HEK293 (cell line): Measurements from ENCODE around the gene HMCN1.

Experiments
- BCL11A ChIP-seq: fragments of 450-650 bp; formaldehyde crosslinking; IDR thresholded peaks from 2 replicates; pipeline ENCODE4 v1.5.1; 2016; ENCODE audit warnings: low read depth, missing biosample characterization, missing genetic modification characterization
- HOXD13 ChIP-seq: sonication (generic); formaldehyde crosslinking; IDR thresholded peaks from 2 replicates; pipeline ENCODE4 v1.8.0; 2022; ENCODE audit warnings: missing genetic modification reagents, borderline replicate concordance
- YY1 ChIP-seq: fragments of 450-650 bp; formaldehyde crosslinking; IDR thresholded peaks from 2 replicates; pipeline ENCODE4 v1.5.1; 2018; ENCODE audit warnings: missing biosample characterization, missing genetic modification characterization
- ZBTB1 ChIP-seq: fragments of 450-650 bp; formaldehyde crosslinking; IDR thresholded peaks from 2 replicates; pipeline ENCODE4 v1.5.1; 2016; ENCODE audit warnings: missing biosample characterization, missing genetic modification characterization
- ZBTB8A ChIP-seq: fragments of 450-650 bp; formaldehyde crosslinking; IDR thresholded peaks from 2 replicates; pipeline ENCODE4 v1.5.1; 2016; ENCODE audit warnings: missing biosample characterization, missing genetic modification characterization
- ZFP41 ChIP-seq: fragments of 450-650 bp; formaldehyde crosslinking; IDR thresholded peaks from 2 replicates; pipeline ENCODE4 v1.5.1; 2016; ENCODE audit warnings: missing biosample characterization, missing genetic modification characterization, borderline replicate concordance
- ZNF175 ChIP-seq: fragments of 450-650 bp; formaldehyde crosslinking; IDR thresholded peaks from 2 replicates; pipeline ENCODE4 v1.5.1; 2016; ENCODE audit warnings: missing biosample characterization, missing genetic modification characterization
- ZNF2 ChIP-seq: fragments of 450-650 bp; formaldehyde crosslinking; IDR thresholded peaks from 2 replicates; pipeline ENCODE4 v1.5.1; 2016; ENCODE audit warnings: missing biosample characterization, missing genetic modification characterization
- ZNF221 ChIP-seq: fragments of 450-650 bp; formaldehyde crosslinking; IDR thresholded peaks from 2 replicates; pipeline ENCODE4 v1.5.1; 2017; ENCODE audit warnings: missing biosample characterization, missing genetic modification characterization, borderline replicate concordance
- ZNF274 ChIP-seq, 2 experiments: fragments of 200-500 bp in 1 of 2; fragments of 450-650 bp in 1 of 2; sonication (Bioruptor generic) in 1 of 2; formaldehyde crosslinking in 1 of 2; IDR thresholded peaks; 2 replicates each; pipeline versions ENCODE4 v1.5.1 to v1.6.1; 2014 to 2016; ENCODE audit warnings: borderline replicate concordance in 1 of 2, inconsistent platforms in 1 of 2, low read length in 1 of 2, missing biosample characterization in 1 of 2, missing genetic modification characterization in 1 of 2
- ZNF768 ChIP-seq: fragments of 450-650 bp; formaldehyde crosslinking; IDR thresholded peaks from 2 replicates; pipeline ENCODE4 v1.5.1; 2018; ENCODE audit warnings: missing biosample characterization, mild to moderate bottlenecking, missing genetic modification characterization
- ZNF843 ChIP-seq: fragments of 450-650 bp; formaldehyde crosslinking; IDR thresholded peaks from 2 replicates; pipeline ENCODE4 v1.5.1; 2016; ENCODE audit warnings: missing biosample characterization, missing genetic modification characterization
- TF ChIP-seq, protein P1 (sequence below): fragments of 450-650 bp; formaldehyde crosslinking; IDR thresholded peaks from 2 replicates; pipeline ENCODE4 v1.5.1; 2016; ENCODE audit warnings: missing biosample characterization, missing genetic modification characterization
- TF ChIP-seq, protein P2 (sequence below): fragments of 450-650 bp; formaldehyde crosslinking; IDR thresholded peaks from 2 replicates; pipeline ENCODE4 v1.5.1; 2016; ENCODE audit warnings: missing biosample characterization, missing genetic modification characterization

- TF ChIP-seq ZNF2 (no peak), ZBTB1 (tag by site-specific recombination) (no peak), ZBTB8A (tag by site-specific recombination) (no peak), YY1 (tag by site-specific recombination) (no peak), HOXD13 (no peak), BCL11A (tag by site-specific recombination) (no peak), ZNF221 (tag by site-specific recombination) (no peak), ZNF843 (tag by site-specific recombination) (no peak), ZNF175 (tag by site-specific recombination) (no peak), ZFP41 (tag by site-specific recombination) (no peak), ZNF274 (IDR thresholded peaks at IDR 0.05; ENCODE audit: low read length) (no peak), ZNF274 (tag by site-specific recombination; IDR thresholded peaks at IDR 0.05; ENCODE audit: borderline replicate concordance) (no peak), ZNF768 (tag by site-specific recombination) (no peak)
- TF ChIP-seq, protein P1, sequence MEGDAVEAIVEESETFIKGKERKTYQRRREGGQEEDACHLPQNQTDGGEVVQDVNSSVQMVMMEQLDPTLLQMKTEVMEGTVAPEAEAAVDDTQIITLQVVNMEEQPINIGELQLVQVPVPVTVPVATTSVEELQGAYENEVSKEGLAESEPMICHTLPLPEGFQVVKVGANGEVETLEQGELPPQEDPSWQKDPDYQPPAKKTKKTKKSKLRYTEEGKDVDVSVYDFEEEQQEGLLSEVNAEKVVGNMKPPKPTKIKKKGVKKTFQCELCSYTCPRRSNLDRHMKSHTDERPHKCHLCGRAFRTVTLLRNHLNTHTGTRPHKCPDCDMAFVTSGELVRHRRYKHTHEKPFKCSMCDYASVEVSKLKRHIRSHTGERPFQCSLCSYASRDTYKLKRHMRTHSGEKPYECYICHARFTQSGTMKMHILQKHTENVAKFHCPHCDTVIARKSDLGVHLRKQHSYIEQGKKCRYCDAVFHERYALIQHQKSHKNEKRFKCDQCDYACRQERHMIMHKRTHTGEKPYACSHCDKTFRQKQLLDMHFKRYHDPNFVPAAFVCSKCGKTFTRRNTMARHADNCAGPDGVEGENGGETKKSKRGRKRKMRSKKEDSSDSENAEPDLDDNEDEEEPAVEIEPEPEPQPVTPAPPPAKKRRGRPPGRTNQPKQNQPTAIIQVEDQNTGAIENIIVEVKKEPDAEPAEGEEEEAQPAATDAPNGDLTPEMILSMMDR (tag by site-specific recombination) = no peak
- TF ChIP-seq, protein P2, sequence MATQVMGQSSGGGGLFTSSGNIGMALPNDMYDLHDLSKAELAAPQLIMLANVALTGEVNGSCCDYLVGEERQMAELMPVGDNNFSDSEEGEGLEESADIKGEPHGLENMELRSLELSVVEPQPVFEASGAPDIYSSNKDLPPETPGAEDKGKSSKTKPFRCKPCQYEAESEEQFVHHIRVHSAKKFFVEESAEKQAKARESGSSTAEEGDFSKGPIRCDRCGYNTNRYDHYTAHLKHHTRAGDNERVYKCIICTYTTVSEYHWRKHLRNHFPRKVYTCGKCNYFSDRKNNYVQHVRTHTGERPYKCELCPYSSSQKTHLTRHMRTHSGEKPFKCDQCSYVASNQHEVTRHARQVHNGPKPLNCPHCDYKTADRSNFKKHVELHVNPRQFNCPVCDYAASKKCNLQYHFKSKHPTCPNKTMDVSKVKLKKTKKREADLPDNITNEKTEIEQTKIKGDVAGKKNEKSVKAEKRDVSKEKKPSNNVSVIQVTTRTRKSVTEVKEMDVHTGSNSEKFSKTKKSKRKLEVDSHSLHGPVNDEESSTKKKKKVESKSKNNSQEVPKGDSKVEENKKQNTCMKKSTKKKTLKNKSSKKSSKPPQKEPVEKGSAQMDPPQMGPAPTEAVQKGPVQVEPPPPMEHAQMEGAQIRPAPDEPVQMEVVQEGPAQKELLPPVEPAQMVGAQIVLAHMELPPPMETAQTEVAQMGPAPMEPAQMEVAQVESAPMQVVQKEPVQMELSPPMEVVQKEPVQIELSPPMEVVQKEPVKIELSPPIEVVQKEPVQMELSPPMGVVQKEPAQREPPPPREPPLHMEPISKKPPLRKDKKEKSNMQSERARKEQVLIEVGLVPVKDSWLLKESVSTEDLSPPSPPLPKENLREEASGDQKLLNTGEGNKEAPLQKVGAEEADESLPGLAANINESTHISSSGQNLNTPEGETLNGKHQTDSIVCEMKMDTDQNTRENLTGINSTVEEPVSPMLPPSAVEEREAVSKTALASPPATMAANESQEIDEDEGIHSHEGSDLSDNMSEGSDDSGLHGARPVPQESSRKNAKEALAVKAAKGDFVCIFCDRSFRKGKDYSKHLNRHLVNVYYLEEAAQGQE = no peak
Observed at GRCh38 chr1:185699874-185700273, 34.3 kb upstream of the HMCN1 start.
